Activated T-helper 17 cell treated with anti-CD3 and anti-CD28 coated beads, Interleukin-2, amount 50 U/mL, for 72 hours (primary cell): ENCODE results near the gene ELFN2. TPM values are rescaled to one million over a fixed set of nuclear protein-coding genes. Genes with fewer than 3 reads are reported as not detected.

Experiments
- ATAC-seq: fragments of 150-1000 bp; cut with Tn5 transposase; replicated peaks from 2 replicates; pipeline ENCODE4 v1.10.0; 2021; ENCODE audit warnings: mild to moderate bottlenecking, moderate library complexity
- H3K27ac Mint-ChIP-seq: one replicate; pipeline ENCODE4 v1.8.0; 2022; ENCODE audit warnings: mixed read lengths
- H3K27me3 Mint-ChIP-seq: one replicate; pipeline ENCODE4 v1.8.0; 2022; ENCODE audit warnings: mixed read lengths
- H3K36me3 Mint-ChIP-seq: one replicate; pipeline ENCODE4 v1.8.0; 2022; ENCODE audit warnings: low read depth, mild to moderate bottlenecking, mixed read lengths
- H3K4me1 Mint-ChIP-seq: one replicate; pipeline ENCODE4 v1.8.0; 2022; ENCODE audit warnings: mixed read lengths
- H3K4me3 Mint-ChIP-seq: one replicate; pipeline ENCODE4 v1.8.0; 2022; ENCODE audit warnings: mild to moderate bottlenecking, mixed read lengths
- H3K9me3 Mint-ChIP-seq: one replicate; pipeline ENCODE4 v1.8.0; 2022; ENCODE audit warnings: mixed read lengths
- total RNA-seq, 2 donors: library from RNA; stranded (reverse); gene quantifications; one replicate each; pipeline ENCODE4 v1.2.3, GENCODE V29; 2022

The ELFN2 gene
- total RNA-seq, 2 donors from 2014 or later, result 0.24 to 2.2 TPM

DNA sequence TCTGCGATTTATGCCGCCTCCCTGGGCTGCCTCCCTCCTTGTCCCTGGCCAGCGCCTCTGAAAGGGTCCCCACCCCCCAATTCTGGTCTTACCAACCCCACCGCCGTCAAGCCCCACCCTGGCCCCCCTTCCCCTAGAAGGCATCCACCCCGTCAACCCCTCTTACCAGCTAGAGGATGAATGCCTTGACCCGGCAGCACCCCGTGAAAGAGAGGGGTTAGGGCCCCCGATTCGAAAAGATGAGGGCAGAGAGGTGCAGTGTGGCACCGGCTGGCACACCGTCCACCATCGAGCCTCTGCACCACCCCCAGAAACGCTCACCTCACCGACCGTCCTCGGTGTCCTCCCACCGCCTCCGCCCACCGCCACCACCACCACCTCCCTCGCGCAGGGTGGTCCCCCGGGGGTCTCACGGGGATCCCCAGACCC, 559 bp downstream of the ELFN2 start:
- Mint-ChIP-seq H3K27me3 (peaks cover 39% of the 10 kb centered on the region), H3K4me3 (peak overlapping the region; percentile 15), H3K36me3 (no peaks in the 10 kb centered on the region), H3K9me3 (no peaks in the 10 kb centered on the region), H3K4me1 (peaks cover 6% of the 10 kb centered on the region), H3K27ac (no peak overlapping the region)
- ATAC-seq, result no peak

DNA sequence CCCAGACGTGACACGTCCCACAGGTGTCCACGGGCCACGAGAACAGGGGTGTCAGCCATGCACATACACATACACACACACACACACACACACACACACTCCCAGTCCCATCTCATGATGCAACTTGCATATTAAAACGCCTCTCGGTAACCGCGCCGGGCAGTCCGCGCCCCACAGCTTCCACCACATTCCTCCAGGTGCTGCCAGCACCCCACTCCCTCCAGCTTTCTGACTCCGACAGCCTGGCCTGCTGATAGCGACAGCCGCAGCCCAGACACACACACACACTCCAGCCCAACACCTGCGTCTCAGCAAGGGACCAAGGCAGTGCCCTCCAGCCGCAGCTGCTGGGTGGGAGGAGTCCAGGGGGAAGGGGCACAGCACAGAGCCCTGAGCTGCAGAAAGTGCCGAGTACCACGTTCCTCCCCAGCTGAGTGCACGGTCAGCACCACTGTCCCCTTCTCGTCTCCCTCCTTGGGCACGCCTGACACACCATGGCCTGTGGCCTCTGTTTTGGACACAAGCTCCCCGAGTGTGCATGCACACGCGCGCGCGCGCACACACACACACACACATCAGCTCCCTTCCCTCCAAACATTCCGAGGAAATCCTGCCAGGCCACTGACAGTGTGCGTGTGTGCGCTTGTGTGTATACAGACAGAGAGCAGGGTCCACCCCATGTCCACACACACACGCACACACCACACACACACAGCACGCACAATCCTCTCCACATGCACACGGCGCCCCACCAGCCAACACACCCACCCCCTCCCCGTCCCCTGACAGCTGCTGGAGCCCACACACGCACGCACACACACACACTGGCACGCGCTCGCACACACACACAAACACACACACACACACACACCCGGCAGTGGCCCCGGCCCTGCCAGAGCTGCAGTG, 1.2 kb downstream of the ELFN2 start:
- Mint-ChIP-seq H3K4me1 (no peaks in the 10 kb centered on the region), H3K4me3 (peak overlapping the region; percentile 15), H3K9me3 (no peaks in the 10 kb centered on the region), H3K36me3 (no peaks in the 10 kb centered on the region), H3K27me3 (peaks cover 43% of the 10 kb centered on the region), H3K27ac (no peak overlapping the region)
- ATAC-seq, result no peak

DNA sequence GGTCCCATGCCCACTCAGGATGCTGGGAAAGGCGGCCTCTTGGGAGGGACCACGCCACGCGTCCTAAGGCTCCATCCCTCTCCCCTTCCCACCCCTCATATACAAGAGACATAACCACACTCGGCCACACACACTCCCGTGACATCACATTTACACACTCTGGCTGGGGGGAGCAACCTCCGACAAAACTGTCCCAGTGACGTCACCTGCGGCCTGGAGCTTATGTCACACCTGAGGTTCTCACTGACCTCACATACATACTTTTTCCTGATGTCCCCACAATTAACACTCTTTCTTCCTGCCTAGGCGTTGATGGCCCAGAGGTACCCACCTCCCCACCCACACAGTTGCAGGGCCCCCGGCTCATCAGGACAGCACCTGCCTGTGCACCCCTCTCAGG, 1.9 kb downstream of the ELFN2 start:
- Mint-ChIP-seq H3K27ac (no peak overlapping the region), H3K27me3 (peaks cover 42% of the 10 kb centered on the region), H3K9me3 (no peaks in the 10 kb centered on the region), H3K4me1 (peaks cover 4% of the 10 kb centered on the region), H3K4me3 (no peak overlapping the region), H3K36me3 (no peaks in the 10 kb centered on the region)
- no peak for ATAC-seq

DNA sequence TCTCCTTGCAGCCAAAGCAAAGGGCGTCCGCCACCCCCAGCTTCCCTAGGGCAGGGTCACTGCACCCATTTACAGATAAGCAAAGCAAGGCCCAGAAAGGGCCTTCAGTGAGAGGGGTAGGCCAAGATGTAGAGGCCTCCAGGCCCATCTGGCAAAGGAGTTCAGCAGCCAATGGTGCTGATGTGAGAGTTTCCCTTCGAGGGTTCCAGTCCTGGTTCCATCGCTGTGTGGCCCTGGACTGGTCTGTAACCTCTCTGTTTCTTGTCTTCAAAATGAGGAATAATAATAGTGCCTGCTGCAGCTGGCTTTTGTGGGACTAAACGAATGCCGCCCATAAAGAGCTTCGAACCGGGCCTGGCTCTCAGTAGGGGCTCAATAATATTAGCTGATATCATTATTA, 4.0 kb downstream of the ELFN2 start:
- no peaks in the 10 kb centered on the region for H3K9me3 Mint-ChIP-seq
- ATAC-seq, result no peak
- H3K4me3 Mint-ChIP-seq, result no peak overlapping the region
- H3K36me3 Mint-ChIP-seq, result no peaks in the 10 kb centered on the region
- H3K27me3 Mint-ChIP-seq, result peaks cover 46% of the 10 kb centered on the region
- H3K4me1 Mint-ChIP-seq, result peaks cover 13% of the 10 kb centered on the region
- no peak overlapping the region for H3K27ac Mint-ChIP-seq

DNA sequence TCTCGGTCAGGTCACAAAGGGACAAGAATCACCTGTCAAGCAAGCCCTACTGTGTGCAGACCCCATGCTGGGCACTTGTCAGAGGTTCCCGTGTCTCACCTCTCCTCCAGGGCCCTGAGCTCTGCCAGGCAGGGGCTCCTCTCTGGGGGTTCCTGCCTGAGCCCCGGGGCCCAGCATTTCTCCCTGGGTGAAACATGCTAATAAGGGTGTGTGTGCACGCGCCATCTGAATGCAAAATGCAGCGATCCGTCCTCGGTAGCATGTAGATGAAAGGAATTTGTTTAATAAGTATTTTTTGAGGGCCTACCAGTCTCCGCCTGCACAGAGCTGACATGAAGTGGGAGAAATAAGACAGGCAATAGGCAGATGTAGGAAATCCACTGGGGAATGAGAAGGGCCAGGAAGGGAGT, 5.8 kb downstream of the ELFN2 start:
- Mint-ChIP-seq H3K4me1 (peaks cover 26% of the 10 kb centered on the region), H3K27me3 (peaks cover 57% of the 10 kb centered on the region), H3K27ac (no peak overlapping the region), H3K9me3 (no peaks in the 10 kb centered on the region), H3K4me3 (no peak overlapping the region), H3K36me3 (no peaks in the 10 kb centered on the region)
- ATAC-seq, result no peak

DNA sequence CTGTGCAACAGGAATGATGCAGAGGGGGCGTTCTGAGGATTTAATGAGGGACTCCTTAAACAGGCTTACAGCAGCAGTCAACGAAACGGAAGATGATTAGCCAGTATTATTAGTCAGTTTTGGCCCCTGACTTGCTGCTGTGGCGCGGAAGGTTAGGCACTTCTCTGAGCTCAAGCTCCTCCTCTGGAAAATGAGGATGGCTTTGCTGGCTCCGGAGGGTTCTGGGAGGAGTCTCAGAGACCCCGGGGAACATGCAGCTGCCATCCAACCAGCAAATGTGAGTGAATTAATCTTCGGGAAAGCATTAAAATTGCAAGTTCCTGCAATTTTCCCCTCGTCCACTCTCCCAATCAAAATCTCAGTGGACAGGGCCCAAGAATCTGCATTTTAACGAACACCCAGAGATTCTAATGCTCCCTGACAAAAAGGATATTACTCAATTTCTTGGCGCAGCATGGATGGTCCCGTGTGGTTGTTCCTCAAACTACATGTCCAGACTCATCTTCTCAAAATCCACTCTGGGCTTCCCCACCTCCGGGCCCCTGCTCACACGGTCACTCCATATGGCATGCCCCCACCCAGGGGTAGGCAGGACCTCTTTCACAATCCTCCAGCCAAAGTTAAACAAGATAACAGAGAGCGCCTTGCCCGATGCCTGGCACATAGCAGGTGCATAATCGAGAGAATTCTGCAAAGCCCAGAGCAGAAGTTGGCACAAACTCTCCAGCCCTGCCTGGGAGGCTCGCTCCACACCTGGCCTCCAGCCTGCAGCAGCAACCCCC, 6.4 kb downstream of the ELFN2 start:
- Mint-ChIP-seq H3K27me3 (peaks cover 51% of the 10 kb centered on the region), H3K4me1 (peaks cover 26% of the 10 kb centered on the region), H3K36me3 (no peaks in the 10 kb centered on the region), H3K9me3 (no peaks in the 10 kb centered on the region), H3K27ac (no peak overlapping the region), H3K4me3 (peak overlapping the region; percentile 79)
- no peak for ATAC-seq

DNA sequence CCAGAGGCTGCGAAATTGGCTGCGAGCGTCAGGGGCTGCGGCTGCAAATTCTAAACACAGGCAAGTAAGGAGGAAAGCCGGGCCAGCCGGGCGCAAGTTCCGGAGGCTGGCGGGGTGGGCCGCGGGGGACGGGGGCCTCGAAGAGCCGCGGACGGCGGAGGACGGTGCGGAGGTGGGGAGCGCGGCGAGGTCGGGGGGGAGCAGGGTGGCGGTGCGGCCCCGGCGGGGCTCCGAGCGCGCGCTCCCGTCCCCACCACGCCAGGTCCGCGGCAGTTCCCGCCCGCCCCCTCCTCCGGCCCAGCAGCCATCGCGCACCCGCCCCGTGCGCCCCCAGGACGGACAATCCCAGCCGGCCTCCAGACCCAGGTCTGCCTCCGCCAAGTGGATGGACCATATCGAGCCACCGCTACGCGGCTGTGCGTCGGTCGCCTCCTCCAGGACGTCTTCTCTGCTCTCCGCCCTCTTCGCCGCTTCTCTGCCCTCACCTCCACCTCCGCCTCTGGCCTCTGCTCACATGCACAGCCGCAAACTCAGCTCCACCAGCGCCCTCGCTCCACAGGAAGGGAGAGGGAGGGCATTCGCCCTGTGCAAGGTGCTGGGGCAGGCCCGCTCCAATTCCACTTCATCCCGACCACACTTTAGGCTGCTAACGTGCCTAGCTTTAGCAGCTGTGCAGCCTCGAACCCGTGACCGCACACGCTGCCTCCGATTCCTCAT, 7.2 kb downstream of the ELFN2 start:
- peak overlapping the region; percentile 79 for H3K4me3 Mint-ChIP-seq
- no peaks in the 10 kb centered on the region for H3K36me3 Mint-ChIP-seq
- peaks cover 26% of the 10 kb centered on the region for H3K4me1 Mint-ChIP-seq
- peaks cover 45% of the 10 kb centered on the region for H3K27me3 Mint-ChIP-seq
- H3K9me3 Mint-ChIP-seq, result no peaks in the 10 kb centered on the region
- ATAC-seq, result peak; percentile 47
- H3K27ac Mint-ChIP-seq, result no peak overlapping the region

DNA sequence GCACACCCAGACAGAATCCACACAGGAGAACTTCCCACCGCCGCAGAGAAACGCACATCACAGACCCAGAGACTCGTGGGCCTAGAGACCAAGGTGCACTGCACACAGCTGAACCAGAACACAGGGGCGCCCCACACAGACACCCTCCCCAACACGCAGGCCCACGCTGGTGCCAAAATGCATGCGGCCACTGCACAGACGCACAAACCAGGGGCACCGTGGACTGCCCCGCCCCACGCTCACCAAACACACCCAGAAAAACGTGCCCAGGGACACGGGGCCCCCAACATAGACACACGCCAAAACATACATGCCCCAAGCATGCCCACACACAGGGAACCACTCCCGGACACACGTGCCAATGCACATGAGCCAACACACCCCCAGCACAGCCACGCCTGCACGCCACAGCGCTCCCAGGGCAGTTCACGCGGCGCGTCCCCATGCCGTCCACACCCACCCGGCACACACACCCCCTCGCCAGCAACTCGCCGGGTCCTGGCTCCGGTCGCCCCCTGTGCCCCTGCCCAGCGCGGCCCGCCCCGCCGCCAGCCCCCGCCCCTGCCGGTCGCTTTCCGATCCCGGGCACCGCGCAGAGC, 7.8 kb downstream of the ELFN2 start:
- peak; percentile 8 for ATAC-seq
- peak overlapping the region; percentile 67 for H3K4me3 Mint-ChIP-seq
- peaks cover 45% of the 10 kb centered on the region for H3K27me3 Mint-ChIP-seq
- no peaks in the 10 kb centered on the region for H3K9me3 Mint-ChIP-seq
- H3K27ac Mint-ChIP-seq, result no peak overlapping the region
- H3K4me1 Mint-ChIP-seq, result peaks cover 26% of the 10 kb centered on the region
- no peaks in the 10 kb centered on the region for H3K36me3 Mint-ChIP-seq

DNA sequence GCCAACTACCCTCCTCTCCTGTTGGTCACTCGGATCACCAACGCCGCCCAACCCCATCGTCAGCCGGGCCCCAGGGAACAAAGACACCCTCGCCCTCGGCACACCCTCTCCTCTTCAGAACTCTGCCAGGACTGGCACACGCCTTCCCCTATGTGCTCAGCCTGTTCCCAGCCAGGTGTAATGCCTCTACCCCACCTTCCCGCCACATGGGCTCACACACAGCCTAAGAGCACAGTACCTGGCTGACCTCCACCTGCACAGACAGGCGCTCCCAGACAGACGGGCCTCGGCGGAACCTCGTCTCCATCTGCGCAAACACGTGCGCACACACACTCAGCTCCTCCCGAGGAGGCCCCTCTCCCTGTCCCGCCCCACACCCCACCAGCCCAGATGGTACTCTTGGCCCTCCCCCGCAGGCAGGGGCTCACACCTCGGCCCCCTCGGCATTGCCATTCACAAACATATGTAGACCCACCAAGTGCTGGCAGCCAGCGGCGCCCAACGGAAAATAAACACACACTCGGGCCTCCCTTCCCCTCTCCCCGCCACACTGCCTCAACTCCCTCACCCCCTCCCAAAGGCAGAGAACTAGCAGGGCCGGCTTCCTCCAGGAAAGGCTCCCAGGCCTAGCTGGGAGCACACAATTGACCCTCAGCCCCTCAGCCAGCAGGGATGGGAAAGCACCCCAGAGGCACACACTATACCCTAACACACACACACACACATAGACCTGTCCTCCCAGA, 8.5 kb downstream of the ELFN2 start:
- Mint-ChIP-seq H3K27me3 (peaks cover 48% of the 10 kb centered on the region), H3K27ac (no peak overlapping the region), H3K4me1 (peaks cover 26% of the 10 kb centered on the region), H3K36me3 (no peaks in the 10 kb centered on the region), H3K4me3 (peak overlapping the region; percentile 67), H3K9me3 (no peaks in the 10 kb centered on the region)
- no peak for ATAC-seq

DNA sequence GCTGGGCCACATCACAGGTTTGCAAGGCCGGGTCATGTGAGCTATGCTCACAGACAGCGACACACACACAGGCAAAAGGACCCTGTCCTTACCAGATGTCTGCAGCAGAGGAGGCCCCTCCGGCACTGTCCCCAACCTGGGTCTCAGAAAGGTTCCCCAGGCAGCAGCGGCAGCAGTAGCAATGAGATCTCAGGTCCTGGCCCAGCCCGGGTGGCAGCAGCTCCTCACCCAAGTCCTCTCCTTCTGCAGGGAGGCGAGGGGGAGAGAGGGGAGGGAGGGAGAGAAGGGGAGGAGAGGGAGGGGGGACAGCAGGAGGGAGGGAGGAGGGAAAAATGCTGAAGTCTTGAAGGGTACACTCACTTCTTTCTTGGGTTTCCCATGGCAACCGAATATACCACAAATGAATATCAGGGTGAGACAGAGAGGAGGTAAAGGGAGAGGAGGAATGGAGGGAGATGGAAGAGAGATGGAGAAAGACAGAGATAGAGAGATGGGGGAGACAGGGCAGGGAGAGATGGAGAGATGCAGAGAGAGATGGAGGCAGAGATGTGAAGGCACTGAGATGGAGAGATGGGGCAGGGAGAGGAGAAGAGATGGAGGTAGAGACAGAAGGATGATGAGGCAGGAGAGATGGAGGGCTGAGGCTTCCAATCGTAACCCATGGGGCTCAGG, 9.5 kb downstream of the ELFN2 start:
- Mint-ChIP-seq H3K27ac (no peak overlapping the region), H3K36me3 (no peaks in the 10 kb centered on the region), H3K4me1 (peaks cover 26% of the 10 kb centered on the region), H3K27me3 (peaks cover 49% of the 10 kb centered on the region), H3K4me3 (no peak overlapping the region), H3K9me3 (no peaks in the 10 kb centered on the region)
- no peak for ATAC-seq

DNA sequence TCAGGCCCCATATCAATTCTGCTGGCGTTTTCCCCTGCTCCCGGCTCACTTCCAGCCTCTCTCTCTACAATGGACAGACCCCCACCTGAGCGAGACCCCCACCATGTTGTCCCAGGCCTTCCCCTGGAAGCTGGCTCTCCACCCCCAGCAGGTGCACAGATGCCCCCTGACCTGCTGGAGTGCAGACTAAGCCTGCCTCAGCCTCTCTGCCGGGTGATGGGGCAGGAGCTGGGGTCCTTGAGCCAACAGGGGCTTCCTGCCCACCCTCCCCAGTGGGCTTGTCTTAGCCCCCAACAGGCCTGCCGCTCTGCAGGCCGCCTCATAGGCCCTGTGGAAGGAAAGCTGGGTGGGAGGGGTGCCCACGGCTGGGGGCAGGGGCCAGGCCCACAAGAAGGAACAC, 10.0 kb downstream of the ELFN2 start:
- no peak overlapping the region for H3K27ac Mint-ChIP-seq
- H3K9me3 Mint-ChIP-seq, result no peaks in the 10 kb centered on the region

DNA sequence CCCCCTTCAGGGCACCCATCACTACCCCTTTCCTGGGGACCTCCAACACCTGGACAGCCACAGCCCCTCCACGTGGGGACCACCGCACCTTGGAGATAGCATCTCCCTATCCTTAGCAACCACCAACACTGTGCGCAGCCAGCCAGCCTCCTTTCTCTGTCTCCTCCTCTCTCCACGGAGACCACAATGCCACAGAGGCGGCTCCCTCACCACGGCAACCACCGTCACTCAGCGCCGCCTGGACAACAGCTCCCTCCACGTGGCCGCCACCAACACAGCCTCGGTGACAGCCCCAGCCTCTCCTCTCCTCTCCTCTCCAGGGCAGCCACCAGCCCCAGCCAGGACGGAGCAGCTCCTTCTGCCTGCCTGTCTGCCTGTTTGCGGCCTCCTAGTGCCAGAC, 10.5 kb downstream of the ELFN2 start:
- H3K27ac Mint-ChIP-seq, result no peak overlapping the region
- ATAC-seq, result peak; percentile 62
- H3K4me3 Mint-ChIP-seq, result peak overlapping the region; percentile 27

More for the DNA sequence above, 10.0 kb downstream of the ELFN2 start:
- Mint-ChIP-seq H3K27me3 (peaks cover 49% of the 10 kb centered on the region), H3K36me3 (no peaks in the 10 kb centered on the region), H3K4me1 (peaks cover 26% of the 10 kb centered on the region), H3K4me3 (peak overlapping the region; percentile 27)
- no peak for ATAC-seq

DNA sequence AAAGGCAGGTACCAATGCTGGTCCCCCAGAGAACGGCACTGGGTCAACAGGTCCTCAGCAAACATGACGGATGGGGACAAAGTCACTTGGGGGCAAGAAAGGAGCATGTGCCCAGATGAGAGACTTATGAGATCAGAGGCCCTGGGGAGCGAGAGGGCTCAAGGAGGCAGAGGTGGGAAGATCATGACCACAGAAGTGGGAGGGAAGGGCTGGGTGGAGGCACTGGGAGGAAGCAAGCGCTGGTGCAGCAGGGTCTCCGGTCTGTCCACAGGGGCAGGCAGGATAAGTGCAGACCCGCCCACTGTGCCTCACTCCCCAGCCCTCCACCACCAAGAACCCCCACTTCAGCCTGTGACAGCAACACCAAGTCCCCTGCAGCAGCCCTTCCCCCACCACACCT, 10.9 kb downstream of the ELFN2 start:
- Mint-ChIP-seq H3K27me3 (peaks cover 42% of the 10 kb centered on the region), H3K4me1 (peaks cover 26% of the 10 kb centered on the region), H3K36me3 (no peaks in the 10 kb centered on the region), H3K27ac (no peak overlapping the region), H3K9me3 (no peaks in the 10 kb centered on the region), H3K4me3 (peak overlapping the region; percentile 27)
- peak; percentile 8 for ATAC-seq

More for the DNA sequence above, 10.5 kb downstream of the ELFN2 start:
- Mint-ChIP-seq H3K27me3 (peaks cover 46% of the 10 kb centered on the region), H3K9me3 (no peaks in the 10 kb centered on the region), H3K4me1 (peaks cover 26% of the 10 kb centered on the region), H3K36me3 (no peaks in the 10 kb centered on the region)
